Retinal pigment epithelial cell (primary cell): ENCODE data around the gene CACNB2.

Source experiments
- DNase-seq: peaks from one replicate; pipeline ENCODE4 v3.0.0-alpha.2; 2010; ENCODE audit warnings: low read depth
- H3K4me3 ChIP-seq: 2 replicates; pipeline ENCODE4 v1.5.1; 2011; ENCODE audit warnings: mild to moderate bottlenecking, low read length, control low read depth, moderate library complexity
- CTCF ChIP-seq: conservative IDR thresholded peaks from 2 replicates; pipeline ENCODE4 v1.5.1; 2011; ENCODE audit warnings: low read depth, low read length, control low read depth, inconsistent platforms

Gene CACNB2

GRCh38 chr10:18102404-18102803 is 37.8 kb upstream of the CACNB2 start:
- no peak for TF ChIP-seq CTCF
- H3K4me3 ChIP-seq, result no peak overlapping the region
- no peak for DNase-seq

- peak; percentile 68 for TF ChIP-seq CTCF
- H3K4me3 ChIP-seq, result no peak overlapping the region
- DNase-seq, result no peak
Observed at GRCh38 chr10:18104223-18104872, 35.9 kb upstream of the CACNB2 start.

- no peak for DNase-seq
- no peak for TF ChIP-seq CTCF
- no peak overlapping the region for H3K4me3 ChIP-seq
Observed at GRCh38 chr10:18109341-18109870, 30.8 kb upstream of the CACNB2 start.

GRCh38 chr10:18113881-18114280 is 26.3 kb upstream of the CACNB2 start:
- H3K4me3 ChIP-seq, result no peak overlapping the region
- no peak for TF ChIP-seq CTCF
- DNase-seq, result no peak

GRCh38 chr10:18117276-18117675 is 22.9 kb upstream of the CACNB2 start:
- no peak for DNase-seq
- TF ChIP-seq CTCF, result no peak

GRCh38 chr10:18122753-18123152 is 17.5 kb upstream of the CACNB2 start:
- no peak for TF ChIP-seq CTCF
- no peak overlapping the region for H3K4me3 ChIP-seq

More at GRCh38 chr10:18117276-18117675, 22.9 kb upstream of the CACNB2 start:
- H3K4me3 ChIP-seq, result no peak overlapping the region

GRCh38 chr10:18133046-18133445 is 7.2 kb upstream of the CACNB2 start:
- TF ChIP-seq CTCF, result no peak
- no peak for DNase-seq
- no peak overlapping the region for H3K4me3 ChIP-seq

More at GRCh38 chr10:18122753-18123152, 17.5 kb upstream of the CACNB2 start:
- no peak for DNase-seq
